Panc1 (cell line): ENCODE data around the gene NOXA1.

ENCODE experiments used
- CTCF ChIP-seq: fragments of 450-650 bp; IDR thresholded peaks from 2 replicates; pipeline ENCODE4 v1.5.1; 2017; ENCODE audit warnings: mild to moderate bottlenecking
- REST ChIP-seq, 2 experiments: IDR thresholded peaks; 2 replicates each; pipeline ENCODE4 v1.6.1; 2011 to 2012; ENCODE audit warnings: low read depth in 2 of 2, control low read depth in 1 of 2, low read length in 1 of 2, mild to moderate bottlenecking in 1 of 2, moderate library complexity in 1 of 2; ENCODE audit not compliant: insufficient read depth in 1 of 2

GRCh38 chr9:137376386-137376785 is 46.8 kb upstream of the NOXA1 start:
- TF ChIP-seq REST (IDR thresholded peaks at IDR 0.05; ENCODE audit: insufficient read depth in 1 of 2, low read depth in 2 of 2, low read length in 1 of 2) = no peak
- no peak for TF ChIP-seq CTCF
